Measurements from ENCODE around the gene SCG5. TPM values are rescaled to one million over a fixed set of nuclear protein-coding genes. Genes with fewer than 3 reads are reported as not detected.

Gene SCG5
- total RNA-seq, 6 experiments from 2014 or later = 2.6 to 18.3 (median 4.4) TPM

- Histone ChIP-seq H3K36me3 (peaks cover 0 to 8% (median 2%) of the 10 kb centered on the region in 4 donors), H3K9me3 (no peaks in the 10 kb centered on the region), H3K27ac (peak overlapping the region in 2 of 3 donors; percentile 14 to 83), H3K4me3 (peak overlapping the region in 2 of 3 donors; percentile 41 to 46), H3K4me1 (peaks cover 0 to 35% (median 9%) of the 10 kb centered on the region in 4 donors), H3K27me3 (no peaks in the 10 kb centered on the region)
- peak; percentile 44 to 56 (median 46) for ATAC-seq
- DNase-seq = peak in 2 of 3 donors; percentile 47 to 58
- TF ChIP-seq POLR2A (IDR thresholded peaks at IDR 0.05) = no peak
- TF ChIP-seq, protein P1, sequence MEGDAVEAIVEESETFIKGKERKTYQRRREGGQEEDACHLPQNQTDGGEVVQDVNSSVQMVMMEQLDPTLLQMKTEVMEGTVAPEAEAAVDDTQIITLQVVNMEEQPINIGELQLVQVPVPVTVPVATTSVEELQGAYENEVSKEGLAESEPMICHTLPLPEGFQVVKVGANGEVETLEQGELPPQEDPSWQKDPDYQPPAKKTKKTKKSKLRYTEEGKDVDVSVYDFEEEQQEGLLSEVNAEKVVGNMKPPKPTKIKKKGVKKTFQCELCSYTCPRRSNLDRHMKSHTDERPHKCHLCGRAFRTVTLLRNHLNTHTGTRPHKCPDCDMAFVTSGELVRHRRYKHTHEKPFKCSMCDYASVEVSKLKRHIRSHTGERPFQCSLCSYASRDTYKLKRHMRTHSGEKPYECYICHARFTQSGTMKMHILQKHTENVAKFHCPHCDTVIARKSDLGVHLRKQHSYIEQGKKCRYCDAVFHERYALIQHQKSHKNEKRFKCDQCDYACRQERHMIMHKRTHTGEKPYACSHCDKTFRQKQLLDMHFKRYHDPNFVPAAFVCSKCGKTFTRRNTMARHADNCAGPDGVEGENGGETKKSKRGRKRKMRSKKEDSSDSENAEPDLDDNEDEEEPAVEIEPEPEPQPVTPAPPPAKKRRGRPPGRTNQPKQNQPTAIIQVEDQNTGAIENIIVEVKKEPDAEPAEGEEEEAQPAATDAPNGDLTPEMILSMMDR (IDR thresholded peaks at IDR 0.05) = peak; percentile 23 to 35 (median 28)
- intact Hi-C loops (cut with DNase I) = no loop called here
- 39% methylated on average over 4 of the region's 4 CpGs for WGBS (ENCODE audit: insufficient coverage, low coverage, low lambda C conversion rate, missing lambda C conversion rate)
Measured at GRCh38 chr15:32679298-32679690, 37.8 kb downstream of the SCG5 start.

DNA sequence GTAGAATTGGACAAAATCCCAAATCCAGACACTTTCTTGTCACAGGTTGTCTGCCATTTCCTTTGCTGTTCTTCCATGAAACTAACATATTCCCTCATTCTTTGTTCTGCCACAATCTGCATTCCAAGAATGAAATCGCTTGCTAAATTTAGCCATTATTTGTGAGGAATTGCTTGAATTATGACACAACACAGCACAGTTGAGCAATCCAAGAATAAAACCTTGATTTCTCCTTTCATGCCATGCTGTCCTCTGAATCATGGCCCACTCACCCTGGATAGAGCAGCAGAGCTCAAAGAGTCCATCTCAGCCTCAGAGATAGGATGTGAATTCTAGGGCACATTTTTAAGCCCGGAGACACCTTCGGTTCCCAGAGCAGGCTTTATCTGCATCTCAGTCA, 41.1 kb downstream of the SCG5 start:
- H3K27me3 ChIP-seq = no peaks in the 10 kb centered on the region
- H3K9me3 ChIP-seq = no peaks in the 10 kb centered on the region
- ATAC-seq (peak in 1 of 4 donors; percentile 51), DNase-seq (no peak)
- no peak overlapping the region for H3K4me3 ChIP-seq
- WGBS (ENCODE audit: insufficient coverage, low coverage, low lambda C conversion rate, missing lambda C conversion rate) = 82% methylated on average over 1 of the region's 3 CpGs
- intact Hi-C loops (cut with DNase I) = no loop called here
- no peak for TF ChIP-seq POLR2A (IDR thresholded peaks at IDR 0.05)
- TF ChIP-seq, protein P1 (IDR thresholded peaks at IDR 0.05) = no peak
- H3K4me1 ChIP-seq = peaks cover 0 to 23% (median 5%) of the 10 kb centered on the region in 4 donors
- H3K36me3 ChIP-seq = peaks cover 0 to 20% (median 9%) of the 10 kb centered on the region in 4 donors
- H3K27ac ChIP-seq = no peak overlapping the region

DNA sequence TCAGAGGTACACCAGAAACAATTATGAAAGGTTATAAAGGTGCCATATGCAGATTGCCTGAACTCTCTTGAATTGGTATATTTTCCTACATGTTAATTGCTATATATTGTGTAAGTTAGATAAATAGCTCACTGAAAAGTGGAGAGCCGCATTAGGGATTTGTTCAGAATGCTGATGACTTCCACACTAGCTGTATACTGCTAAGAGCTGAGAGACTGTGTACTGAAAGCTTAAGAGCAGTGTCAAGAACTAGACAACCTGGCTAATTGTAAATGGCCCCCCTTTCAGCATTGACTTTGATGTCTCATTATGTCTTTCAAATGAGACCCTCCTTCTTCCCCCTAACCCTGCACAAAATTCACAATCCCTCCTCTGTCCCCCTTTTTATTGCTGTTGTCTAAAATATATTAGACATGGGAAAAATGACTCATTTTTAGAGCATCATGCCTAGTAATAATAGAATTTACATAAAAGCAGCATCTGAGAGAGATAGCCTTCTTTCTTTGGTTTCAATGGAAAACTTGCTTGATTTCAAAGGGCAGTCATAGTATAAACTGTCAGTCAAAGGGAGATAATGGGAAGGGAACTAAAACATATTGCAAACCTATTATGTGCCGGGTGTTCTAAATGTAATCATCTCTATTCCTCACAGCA, 41.6 kb downstream of the SCG5 start:
- H3K4me1 ChIP-seq = peaks cover 0 to 28% (median 9%) of the 10 kb centered on the region in 4 donors
- no peak for DNase-seq
- no peaks in the 10 kb centered on the region for H3K9me3 ChIP-seq
- intact Hi-C loops (cut with DNase I) = no loop called here
- H3K27me3 ChIP-seq = no peaks in the 10 kb centered on the region
- no peak for ATAC-seq
- TF ChIP-seq, protein P1 (IDR thresholded peaks at IDR 0.05) = no peak
- no peak for TF ChIP-seq POLR2A (IDR thresholded peaks at IDR 0.05)
- 89% methylated on average over 2 of the region's 2 CpGs for WGBS (ENCODE audit: insufficient coverage, low coverage, low lambda C conversion rate, missing lambda C conversion rate)
- H3K4me3 ChIP-seq = no peak overlapping the region
- H3K27ac ChIP-seq = no peak overlapping the region
- peaks cover 0 to 20% (median 9%) of the 10 kb centered on the region in 4 donors for H3K36me3 ChIP-seq

GRCh38 chr15:32683906-32684584, 42.5 kb downstream of the SCG5 start:
- 82% methylated on average over 8 of the region's 8 CpGs for WGBS (ENCODE audit: insufficient coverage, low coverage, low lambda C conversion rate, missing lambda C conversion rate)
- peaks cover 0 to 24% (median 9%) of the 10 kb centered on the region in 4 donors for H3K4me1 ChIP-seq
- DNase-seq (no peak), ATAC-seq (no peak)
- intact Hi-C loops (cut with DNase I) = no loop called here
- no peak for TF ChIP-seq POLR2A (IDR thresholded peaks at IDR 0.05)
- TF ChIP-seq, protein P1 (IDR thresholded peaks at IDR 0.05) = no peak
- no peak overlapping the region for H3K27ac ChIP-seq
- H3K27me3 ChIP-seq = no peaks in the 10 kb centered on the region
- no peak overlapping the region for H3K4me3 ChIP-seq
- H3K36me3 ChIP-seq = peaks cover 0 to 20% (median 9%) of the 10 kb centered on the region in 4 donors
- H3K9me3 ChIP-seq = no peaks in the 10 kb centered on the region

Measured in right lobe of liver (tissue), 6 donors.